ENCODE data around the gene LCOR.
"Not testable (repeated sequence)": the region's sequence is repeated elsewhere in the genome, so short reads cannot be mapped to it uniquely, and the experiment has no call there.

Gene LCOR

DNA sequence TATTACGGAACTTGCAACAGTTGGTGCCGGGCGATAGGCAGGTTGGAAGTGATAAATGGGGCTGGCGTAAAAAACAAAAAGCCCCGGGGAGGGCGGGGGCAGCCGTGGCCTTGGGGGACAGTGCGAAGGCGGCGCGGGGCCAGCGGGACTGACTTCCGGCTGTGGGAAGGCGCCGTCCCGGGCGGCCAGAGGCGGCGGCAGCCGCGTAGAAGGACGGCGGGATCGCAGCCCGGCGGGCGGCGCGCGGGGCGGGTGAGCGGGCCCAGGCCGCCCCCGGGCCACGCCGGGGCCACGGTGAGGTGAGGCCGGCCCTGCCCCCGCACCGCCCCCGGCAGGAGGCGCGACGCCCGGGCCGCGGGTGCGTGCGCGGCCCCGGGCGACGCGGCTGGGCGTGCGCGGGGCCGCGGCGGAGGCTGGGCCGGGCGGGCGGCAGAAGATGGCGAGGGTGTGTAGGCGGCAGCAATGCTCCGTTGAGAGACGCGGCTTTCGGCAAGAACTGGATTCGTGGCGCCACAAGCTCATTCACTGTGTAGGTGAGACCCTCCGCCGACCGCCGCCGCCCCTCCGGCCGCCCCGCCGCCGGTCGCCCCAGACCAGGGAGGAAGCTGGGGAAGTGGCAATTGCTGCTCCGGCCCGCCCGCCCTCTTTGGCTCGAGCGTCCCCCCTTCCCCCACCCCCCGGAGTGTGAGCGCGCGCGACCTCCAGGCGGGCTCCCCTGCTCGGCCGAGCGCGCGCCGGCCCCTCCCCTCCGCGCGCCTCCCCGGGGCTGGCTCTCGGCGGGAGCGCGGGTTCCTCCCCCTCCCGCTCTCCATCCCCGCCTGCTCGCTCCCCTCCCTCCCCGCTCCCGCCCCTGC is at the start of gene LCOR:
Gene LCOR (plus strand): TSS at position 432 of the 854 bp plus-strand sequence. CDS start 116,760 bp downstream, outside the sequence.
- peak; percentile 55 for DNase-seq

DNA sequence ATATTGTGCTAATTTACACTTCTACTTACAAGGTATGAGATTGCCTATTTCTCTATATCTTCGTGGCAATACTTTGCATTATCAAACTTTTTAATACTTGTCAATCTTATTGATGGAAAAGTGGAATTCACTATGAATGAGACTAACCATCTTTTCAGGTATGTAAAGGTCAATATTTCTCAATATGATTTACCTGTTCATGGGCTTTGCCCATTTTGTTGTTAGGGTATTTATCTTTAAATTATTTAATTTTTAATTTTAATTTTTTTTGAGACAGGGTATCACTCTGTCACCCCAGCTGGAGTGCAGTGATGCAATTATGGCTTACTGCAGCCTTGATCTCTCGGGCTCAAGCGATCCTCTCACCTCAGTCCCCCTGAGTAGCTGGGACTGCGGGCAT is 47.8 kb upstream of the LCOR start:
- DNase-seq, result no peak

DNA sequence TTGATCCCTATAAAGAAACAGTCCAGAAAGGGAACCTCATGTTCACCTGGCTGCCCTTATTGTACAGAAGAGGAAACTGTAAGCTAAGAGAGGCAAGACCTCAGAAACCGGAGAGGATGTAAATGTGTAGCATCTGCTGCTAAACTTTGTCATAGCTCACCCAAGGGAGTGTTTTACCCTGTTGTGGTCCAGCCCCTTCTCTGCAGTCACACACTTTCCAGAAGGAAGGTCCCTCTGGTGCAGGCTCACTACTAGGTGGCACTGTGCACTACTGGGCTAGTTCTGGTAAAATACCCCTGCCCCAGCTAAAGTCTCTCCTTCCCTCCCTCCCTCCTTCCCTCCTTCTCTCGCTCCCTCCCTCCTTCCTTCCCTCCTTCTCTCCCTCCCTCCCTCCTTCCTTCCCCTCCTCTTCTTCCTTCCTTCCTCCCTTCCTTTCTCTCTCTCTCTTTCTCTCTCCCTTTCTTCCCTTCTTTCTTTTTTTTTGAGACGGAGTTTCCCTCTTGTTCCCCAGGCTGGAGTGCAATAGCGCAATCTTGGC is 42.5 kb upstream of the LCOR start:
- DNase-seq, result no peak

DNA sequence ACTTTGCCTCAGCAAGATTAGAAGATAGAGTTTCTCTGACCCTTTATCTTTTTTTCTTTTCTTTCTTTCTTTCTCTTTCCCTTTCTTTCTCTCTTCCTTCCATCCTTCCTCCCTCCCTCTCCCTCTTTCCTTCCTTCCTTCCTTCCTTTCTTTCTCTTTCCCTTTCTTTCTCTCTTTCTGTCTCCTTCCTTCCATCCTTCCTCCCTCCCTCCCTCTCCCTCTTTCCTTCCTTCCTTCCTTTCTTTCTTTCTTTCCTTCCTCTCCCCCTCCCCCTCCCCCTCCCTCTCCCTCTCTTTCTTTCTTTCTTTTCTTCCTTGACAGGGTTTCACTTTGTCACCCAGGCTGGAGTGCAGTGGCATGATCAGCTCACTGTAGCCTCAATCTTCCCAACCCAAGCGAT is 40.2 kb upstream of the LCOR start:
- no peak for DNase-seq

DNA sequence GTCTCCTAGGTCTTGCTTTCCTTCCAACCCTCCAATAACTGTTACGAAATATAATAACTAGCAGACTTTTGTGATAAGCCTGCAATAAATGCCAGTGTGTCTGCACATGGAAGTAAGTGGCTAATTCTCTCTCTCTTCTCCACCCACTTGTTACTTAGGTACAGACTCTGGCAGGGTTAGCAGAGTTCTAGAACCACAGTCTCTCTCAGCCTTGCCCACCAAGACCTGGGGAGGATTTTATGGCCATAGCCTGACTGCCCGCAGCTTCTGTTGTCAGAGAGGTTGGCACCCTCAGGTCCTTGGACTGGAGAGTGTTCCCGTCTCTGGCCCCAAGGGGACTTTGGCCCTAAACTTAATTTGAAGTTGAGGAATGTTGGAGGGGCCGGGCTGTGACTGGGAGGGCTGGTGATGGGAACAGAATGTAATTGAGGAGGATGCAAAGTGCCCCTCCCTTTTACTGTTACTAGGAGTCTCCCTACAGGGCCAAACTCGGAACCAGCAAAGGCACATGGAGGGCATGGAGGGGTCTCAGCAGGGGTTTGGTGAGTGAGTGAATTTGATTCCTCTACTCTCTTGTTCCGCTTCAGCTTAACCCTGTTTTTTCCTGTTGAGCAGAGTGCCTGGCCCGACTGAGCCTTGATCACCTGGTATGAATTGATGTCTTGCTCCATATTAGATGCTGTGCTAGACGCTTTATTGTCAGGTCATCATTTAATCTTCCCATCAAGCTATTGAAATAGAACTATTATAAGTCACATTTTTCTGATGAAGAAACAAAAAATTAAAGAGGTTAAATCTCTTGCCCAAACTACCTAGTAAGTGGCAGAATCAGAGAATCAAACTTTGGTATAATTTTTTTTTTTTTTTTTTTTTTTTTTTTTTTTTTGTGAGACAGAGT is 37.0 kb upstream of the LCOR start:
- DNase-seq, result no peak

DNA sequence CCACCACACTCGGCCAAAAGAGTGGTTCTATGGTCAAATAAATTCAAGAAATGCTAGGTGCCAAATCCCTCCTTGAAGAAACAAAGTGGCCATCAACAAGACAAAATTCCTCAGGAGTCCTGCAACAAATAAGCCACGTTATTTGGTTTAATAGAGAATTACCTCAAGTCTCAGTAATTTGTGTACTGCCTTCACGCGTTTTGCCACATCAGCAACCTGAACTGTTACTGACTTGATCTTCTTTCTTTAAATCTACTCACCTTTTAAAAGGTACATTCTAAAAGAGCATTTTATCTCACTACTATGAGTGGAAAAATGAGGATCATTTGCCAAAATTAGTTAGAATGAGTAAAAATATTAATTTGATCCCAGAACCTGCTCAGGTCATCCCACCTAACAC is 34.6 kb upstream of the LCOR start:
- DNase-seq, result no peak

DNA sequence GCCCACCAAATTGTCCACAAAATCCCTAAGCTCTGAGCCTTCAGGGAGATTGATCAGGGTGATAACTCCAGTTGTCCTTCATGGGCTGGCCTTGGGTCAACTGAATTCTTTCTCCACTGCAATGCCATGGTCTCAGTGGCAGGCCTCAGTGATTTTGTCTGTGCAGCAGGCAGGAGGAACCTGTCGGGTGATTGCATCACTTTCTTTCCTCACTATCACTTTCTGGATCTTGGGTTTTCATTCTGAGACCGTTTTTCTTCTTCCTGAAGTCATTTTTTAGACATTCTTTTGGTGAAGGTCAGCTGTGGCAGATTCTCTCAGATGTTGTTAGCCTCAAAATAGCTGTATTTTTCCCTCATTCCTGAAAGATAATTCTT is 28.8 kb upstream of the LCOR start:
- no peak for DNase-seq

DNA sequence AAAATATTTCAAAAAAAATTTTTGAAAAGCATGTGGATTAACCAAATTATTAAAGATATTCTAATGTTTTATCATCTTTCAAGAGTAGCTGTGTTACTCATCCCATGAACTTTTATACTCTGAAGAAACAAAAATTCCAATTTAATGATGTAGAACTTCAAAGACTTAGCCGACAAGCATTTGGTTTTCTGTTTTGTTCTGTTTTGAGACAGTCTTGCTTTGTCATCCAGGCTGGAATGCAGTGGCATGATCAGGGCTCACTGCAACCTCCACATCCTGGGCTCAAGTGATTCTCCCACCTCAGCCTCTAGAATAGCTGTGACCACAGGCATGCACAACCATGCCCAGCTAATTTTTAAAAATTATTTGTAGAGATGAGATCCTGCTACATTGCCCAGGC is 17.8 kb upstream of the LCOR start:
- no peak for DNase-seq

DNA sequence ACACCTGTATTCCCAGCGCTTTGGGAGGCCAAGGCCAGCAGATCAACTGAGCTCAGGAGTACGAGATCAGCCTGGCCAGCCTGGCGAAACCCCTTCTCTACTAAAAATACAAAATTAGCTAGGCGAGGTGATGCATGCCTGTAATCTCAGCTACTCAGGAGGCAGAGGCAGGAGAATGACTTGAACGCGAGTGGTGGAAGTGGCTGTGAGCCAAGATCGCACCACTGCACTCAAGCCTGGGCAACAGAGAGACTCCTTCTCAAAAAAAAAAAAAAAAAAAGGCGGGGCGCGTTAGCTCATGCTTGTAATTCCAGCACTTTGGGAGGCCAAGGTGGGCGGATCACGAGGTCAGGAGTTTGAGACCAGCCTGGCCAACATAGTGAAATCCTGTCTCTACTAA is 13.1 kb upstream of the LCOR start:
- not testable (repeated sequence) for DNase-seq

DNA sequence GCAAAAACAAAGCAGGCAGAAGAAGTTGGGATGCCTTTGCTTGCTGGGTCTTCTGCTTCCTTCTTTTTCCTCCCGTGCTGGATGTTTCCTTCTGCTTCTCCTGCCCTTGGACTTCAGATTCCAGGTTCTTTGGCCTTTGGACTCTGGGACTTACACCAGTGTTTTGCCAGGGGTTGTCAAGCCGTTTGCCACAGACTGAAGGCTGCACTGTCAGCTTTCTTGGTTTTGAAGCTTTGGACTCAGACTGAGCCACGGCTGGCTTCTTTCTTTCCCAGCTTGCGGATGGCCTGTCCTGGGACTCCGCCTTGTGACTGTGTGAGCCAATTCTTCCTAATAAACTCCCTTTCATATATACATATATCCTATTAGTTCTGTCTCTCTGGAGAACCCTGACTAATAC is 11.3 kb upstream of the LCOR start:
- no peak for DNase-seq

DNA sequence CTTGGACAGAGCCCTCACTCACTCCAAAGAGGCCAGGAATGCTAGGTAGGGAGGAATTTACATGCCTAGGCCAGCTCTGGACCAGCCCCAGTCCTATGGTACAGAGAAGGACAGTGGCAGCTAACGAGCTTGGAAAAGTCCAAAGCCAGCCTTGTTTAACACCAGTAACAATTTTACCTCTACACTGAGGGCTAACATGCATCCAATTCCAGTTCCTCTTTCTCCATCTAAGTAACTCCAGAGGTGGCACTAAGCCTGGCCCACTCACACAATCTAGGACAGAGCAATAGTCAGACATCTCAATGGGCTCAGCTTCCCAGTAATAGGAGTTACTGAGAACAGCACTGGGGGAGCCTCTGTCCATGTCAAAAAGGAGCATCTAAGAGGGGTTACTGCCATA is 5.7 kb upstream of the LCOR start:
- no peak for DNase-seq

DNA sequence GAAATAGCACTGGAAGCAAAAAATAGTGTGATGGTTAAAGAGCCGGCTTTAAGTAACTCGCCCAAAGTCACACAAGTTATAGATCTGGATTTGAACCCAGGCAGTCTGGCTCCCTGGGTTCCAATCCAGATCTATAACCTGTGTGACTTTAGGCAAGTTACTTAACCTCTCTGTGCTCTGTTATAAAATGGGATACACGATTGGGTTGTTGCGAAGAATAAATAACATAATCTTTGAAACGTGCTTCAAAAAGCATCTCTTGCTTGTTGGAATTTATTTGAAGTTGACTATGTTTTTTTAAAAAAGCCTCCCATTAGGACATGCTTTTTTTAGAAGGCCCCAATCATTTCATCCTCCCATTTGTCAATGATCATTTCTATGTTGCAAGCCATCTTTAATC is 3.5 kb upstream of the LCOR start:
- DNase-seq, result no peak

DNA sequence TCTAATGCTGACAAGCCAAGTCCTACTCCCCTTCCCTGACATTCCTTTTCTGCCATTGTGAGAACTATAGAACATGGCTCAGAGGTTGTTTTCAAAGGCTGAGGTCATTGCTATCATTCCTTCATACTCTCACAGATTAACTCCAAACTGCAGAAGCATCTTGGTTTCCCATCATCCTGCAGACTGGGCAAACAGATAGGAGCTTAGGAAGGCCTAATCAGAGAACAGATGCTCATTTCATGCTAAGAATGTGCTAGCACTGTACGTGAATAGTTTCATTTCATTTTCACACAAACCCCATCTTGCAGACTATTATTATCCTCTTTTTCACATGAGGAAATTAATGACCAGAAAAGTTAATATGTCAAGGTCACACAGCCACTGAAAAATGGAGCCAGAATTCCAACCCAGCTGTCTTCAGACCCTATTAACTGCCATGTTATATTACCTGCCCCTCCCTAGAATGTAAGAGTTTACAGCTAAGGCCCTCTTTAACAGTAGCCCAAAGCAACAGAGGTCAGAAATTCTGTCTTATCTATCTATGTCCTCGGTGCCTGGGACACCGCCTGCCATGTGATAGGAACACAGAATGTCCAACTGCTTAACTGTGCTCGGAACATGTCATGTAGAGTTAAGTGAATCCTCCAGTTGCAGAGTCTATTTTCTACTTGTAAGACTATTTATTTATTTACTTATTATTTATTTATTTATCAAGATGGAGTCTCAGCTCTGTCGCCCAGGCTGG is 2.9 kb upstream of the LCOR start:
- DNase-seq, result no peak

DNA sequence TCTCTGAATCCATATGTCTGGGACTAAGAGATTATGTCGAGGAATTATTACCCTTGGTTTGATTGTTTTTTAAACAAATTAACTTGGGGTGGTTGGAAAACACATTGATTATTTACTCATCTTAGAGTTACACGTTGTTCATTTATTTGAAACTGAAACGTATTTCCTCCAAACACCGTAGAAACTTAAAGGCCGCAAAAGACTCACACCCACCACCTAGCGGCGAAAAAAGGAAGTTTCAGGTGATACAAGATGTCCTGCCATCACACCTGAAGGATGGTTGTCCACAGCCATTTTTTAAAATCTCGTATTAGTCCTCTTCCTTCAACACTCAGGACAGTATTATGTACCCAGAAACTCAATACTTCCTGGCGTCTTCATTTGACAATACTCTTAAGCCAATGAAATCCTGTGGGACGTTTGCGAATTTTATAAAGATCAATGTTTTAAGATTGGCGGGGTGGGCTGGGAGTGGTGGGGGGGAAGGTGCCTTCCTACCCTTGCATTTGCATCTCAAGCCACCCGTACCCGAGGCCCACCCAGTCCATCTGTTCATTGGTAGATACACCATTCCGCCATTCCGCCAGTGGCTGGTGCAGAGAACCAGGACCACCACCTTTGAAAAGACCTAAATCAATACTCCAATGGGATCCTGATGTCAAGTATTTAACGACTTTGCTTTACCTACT is 1.4 kb upstream of the LCOR start:
- peak; percentile 8 for DNase-seq

DNA sequence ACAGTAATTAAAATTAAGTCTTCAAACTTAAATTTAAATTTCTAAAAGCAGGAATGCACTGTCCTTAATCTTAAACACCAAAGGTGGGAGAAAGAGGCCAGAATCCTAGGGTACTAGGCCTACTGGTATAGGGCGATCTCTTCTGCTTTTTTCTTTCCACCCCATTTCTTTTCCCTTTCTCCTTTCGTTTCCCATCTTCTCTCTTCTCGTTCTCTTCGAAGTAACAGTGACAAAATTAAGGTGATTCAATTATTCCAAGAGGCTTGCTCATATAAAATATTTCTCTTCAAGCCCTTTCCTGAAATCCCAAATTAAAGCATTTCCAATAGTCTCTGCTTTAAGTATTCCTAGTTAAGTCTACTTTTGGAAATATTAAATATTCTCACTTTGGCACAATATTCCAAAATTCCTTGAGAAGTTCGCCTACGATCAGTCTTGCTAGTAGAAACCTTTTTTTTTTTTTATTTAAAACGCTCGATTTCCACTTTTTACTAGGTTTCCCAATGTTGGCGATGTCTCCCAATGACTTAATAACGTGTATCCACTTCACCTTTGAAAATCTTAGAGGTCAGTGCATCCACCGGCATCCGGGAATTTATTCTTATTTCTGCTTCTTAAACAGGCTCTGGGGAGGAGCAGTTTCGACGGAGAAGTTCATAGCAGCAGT is 765 bp upstream of the LCOR start:
- DNase-seq, result no peak

DNA sequence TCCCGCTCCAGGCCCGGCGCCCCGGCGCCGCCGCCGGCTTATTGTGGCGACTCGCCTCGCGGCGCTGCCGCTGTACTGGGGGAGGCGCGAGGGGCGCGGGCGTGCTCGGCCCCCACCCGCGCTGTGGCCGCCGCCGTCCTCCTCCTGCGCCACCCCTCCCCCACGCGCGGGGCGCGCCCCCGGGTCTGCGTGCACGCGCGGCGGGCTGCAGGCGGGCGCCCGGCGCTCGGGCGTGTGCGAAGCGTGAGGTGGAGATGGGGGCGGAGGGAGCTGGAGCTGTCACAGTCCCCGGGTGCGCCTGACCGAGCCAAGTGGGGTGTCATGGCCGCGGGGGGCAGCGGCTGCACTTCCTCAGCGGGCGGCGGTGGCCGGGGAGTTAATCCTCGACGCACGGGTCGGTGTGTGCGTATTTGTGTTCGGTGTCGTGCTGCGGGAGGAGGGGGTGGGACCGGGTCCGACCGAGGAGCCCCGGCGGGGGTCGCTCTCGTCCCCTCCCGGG is 672 bp downstream of the LCOR start:
- DNase-seq, result peak; percentile 45

DNA sequence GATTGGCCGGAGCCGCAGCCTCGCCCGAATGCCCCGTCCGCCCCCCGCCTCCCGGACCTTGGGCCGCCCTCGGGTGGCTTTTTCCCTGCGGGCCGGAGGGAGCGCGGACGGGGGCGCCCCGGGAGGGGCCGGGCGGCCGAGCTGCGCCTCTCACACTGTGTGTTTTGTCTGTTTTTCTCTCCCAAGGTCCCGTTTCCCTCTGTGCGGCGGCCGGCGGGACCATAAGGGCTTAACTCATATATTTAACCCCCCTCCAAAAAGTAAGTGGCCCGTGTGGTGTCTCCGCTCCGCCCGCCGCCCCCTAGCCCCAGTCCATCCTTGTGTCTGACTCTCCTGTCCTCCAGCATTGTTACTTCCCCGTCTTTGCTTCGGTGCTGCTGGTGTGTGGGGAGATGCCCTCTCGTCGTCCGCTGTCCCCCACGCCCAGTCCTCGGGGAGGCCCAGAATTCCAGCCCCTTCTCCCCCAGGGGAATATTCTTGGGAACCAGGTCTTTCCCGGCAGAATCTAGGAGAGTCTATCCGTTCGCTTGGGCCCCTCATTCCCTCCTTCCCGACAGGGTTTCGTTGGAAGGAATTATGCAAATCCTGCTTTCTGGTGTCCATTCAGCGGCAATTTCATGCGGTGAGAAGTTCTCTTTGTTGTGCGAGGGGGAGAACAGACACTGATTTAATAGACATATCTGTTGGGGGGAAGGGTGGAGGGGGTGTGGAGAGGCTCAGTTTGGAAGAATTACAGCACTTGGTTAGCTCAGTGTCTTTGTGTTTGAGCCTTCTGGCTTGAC is 1.3 kb downstream of the LCOR start:
- no peak for DNase-seq

DNA sequence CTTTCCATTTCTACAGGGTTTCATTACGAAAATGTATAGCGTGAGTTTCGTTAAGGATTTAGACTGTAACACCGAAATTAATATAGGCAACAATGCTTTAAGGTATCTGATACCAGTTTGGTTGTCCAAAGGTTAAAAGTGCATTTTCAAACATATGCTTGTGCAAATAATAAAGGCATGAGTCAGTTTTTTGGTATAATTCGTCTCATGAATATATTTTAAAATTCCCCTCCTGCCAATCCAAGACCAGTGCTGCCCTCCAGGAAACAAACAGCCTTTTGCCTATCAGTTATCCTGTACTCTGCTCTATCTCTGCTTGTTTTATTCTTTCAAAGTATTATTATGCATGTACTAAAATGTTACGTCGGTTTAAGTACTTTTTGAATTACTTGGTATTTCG is 2.0 kb downstream of the LCOR start:
- DNase-seq, result no peak

DNA sequence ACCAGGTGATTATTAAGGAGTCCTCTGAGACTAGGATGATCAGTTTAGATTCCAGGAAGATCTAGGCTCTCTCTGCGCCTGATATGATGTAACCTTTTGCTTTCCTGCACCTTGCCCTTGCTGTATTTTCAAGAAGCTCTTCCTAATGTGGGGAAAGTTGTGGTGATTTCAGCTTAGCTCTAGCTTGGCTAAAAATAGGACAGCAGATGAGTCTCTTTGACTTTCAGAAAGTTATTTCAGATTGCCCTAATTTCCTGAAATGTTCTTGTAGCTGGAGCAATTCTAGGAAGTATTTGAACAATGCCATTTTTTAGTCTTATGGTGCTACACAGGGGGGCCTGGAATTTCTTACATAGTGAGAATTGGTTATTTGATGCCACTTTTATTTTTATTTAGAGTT is 3.8 kb downstream of the LCOR start:
- no peak for DNase-seq

DNA sequence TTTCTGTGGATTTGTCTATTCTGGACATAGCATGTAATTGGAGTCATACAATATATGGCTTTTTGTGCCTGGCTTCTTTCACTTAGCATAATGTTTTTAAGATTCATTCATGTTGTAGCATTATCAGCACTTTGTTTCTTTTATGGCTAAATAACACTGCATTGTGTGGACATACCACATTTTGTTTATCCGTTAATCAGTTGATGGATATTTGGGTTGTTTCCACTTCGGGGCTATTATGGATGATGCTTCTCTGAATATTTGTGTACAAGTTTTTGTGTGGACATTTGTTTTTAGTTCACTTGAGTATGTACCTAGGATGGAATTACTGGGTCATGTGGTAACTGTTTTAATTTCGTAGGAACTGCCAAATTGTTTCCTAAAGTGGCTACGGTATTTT is 6.4 kb downstream of the LCOR start:
- no peak for DNase-seq
